Stimulated activated CD4-positive, alpha-beta T cell treated with anti-CD3 and anti-CD28 coated beads, Interleukin-1b, Interleukin-23, amount 100 ng/mL, for 48 hours (primary cell): ENCODE measurements around the gene GPR143.

Experiments
- DNase-seq: peaks from one replicate; pipeline ENCODE4 v3.0.0-alpha.2; 2020

Gene GPR143

GRCh38 chrX:9767375-9767774 lies 1.7 kb upstream of the GPR143 start:
- DNase-seq = no peak

- DNase-seq = no peak
Observed at GRCh38 chrX:9765072-9765736, 443 bp downstream of the GPR143 start.

GRCh38 chrX:9759337-9759736 lies 6.3 kb downstream of the GPR143 start:
- DNase-seq = no peak

GRCh38 chrX:9758021-9758638 lies 7.5 kb downstream of the GPR143 start:
- no peak for DNase-seq

- no peak for DNase-seq
Observed at GRCh38 chrX:9757366-9757765, 8.3 kb downstream of the GPR143 start.

- no peak for DNase-seq
Observed at GRCh38 chrX:9749146-9749692, 16.4 kb downstream of the GPR143 start.

GRCh38 chrX:9747644-9748043 lies 18.0 kb downstream of the GPR143 start:
- no peak for DNase-seq

GRCh38 chrX:9746148-9746888 lies 19.3 kb downstream of the GPR143 start:
- no peak for DNase-seq

GRCh38 chrX:9745417-9746115 lies 20.1 kb downstream of the GPR143 start:
- no peak for DNase-seq

GRCh38 chrX:9739130-9739529 lies 26.5 kb downstream of the GPR143 start:
- DNase-seq = no peak

GRCh38 chrX:9738151-9738550 lies 27.5 kb downstream of the GPR143 start:
- DNase-seq = no peak

- no peak for DNase-seq
Observed at GRCh38 chrX:9737363-9737762, 28.3 kb downstream of the GPR143 start.

- no peak for DNase-seq
Observed at GRCh38 chrX:9730752-9731151, 34.9 kb downstream of the GPR143 start.

GRCh38 chrX:9730078-9730477 lies 35.6 kb downstream of the GPR143 start:
- DNase-seq = no peak

- no peak for DNase-seq
Observed at GRCh38 chrX:9729171-9729885, 36.3 kb downstream of the GPR143 start.

- no peak for DNase-seq
Observed at GRCh38 chrX:9728261-9728660, 37.4 kb downstream of the GPR143 start.

GRCh38 chrX:9724711-9725110 lies 40.9 kb downstream of the GPR143 start:
- DNase-seq = no peak

- no peak for DNase-seq
Observed at GRCh38 chrX:9717376-9717775, 48.3 kb downstream of the GPR143 start.

GRCh38 chrX:9710332-9710731 lies 55.3 kb downstream of the GPR143 start:
- DNase-seq = no peak

- DNase-seq = peak; percentile 64
Observed at GRCh38 chrX:9708923-9709553, 56.6 kb downstream of the GPR143 start.

- no peak for DNase-seq
Observed at GRCh38 chrX:9708086-9708485, 57.6 kb downstream of the GPR143 start.
